ENCODE results near the gene ANKRD34C. TPM values are rescaled to one million over a fixed set of nuclear protein-coding genes. Genes with fewer than 3 reads are reported as not detected.

ANKRD34C gene
- total RNA-seq, 1 experiment from 2014 or later = not detected

Other genes with a start within 250 kb of the ANKRD34C start
- gene RASGRF1, start 191.9 kb upstream of the ANKRD34C start, total RNA-seq (2014; rRNA removed; shearing (Covaris generic)) = 0.37 and 0.45 TPM in 2 replicates
- gene TMED3, start 28.4 kb downstream of the ANKRD34C start, total RNA-seq (2014; rRNA removed; shearing (Covaris generic)) = 385 and 394 TPM in 2 replicates
- gene MINAR1, start 149.6 kb downstream of the ANKRD34C start, total RNA-seq (2014; rRNA removed; shearing (Covaris generic)) = 2.4 and 2.5 TPM in 2 replicates

Data from SK-MEL-5 (cell line).